ENCODE results near the gene SPATA33.
A peak's percentile ranks its signal among the peaks of the same experiment; 100 is the strongest.
"Not testable (repeated sequence)": the region's sequence is repeated elsewhere in the genome, so short reads cannot be mapped to it uniquely, and the experiment has no call there.

SPATA33 gene

GRCh38 chr16:89642574-89642973, 15.1 kb upstream of the SPATA33 start:
- no peak for DNase-seq
- no peaks in the 10 kb centered on the region for H3K27me3 Mint-ChIP-seq

DNA sequence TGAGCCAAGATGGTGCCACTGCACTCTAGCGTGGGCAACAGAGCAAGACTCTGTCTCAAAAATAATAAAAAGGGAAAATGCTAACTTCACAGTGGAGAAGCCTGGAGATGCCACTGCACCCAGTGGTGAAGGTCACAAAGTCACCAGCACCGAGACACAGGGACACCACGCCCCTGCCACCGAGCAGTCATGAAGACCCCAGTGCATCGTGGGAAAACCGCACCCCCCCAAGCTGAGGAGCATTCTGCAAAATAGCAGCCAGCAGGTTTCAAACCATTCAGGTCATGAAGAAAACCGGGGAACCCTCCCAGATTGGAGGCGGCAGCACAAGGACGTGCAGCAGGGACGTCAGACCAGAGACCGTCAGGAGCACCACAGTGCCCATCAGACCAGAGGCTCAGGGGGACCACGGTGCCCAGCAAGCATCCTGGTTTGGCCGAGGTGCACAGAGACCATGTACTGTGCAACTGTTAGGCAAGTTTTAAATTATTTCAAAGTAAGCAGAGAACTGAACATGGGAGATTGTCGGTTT, 13.8 kb upstream of the SPATA33 start:
- ATAC-seq (no peak), DNase-seq (no peak)
- peaks cover 9% of the 10 kb centered on the region for H3K4me1 Mint-ChIP-seq
- no peaks in the 10 kb centered on the region for H3K9me3 Mint-ChIP-seq
- peaks cover 18% of the 10 kb centered on the region for H3K36me3 Mint-ChIP-seq (ENCODE audit: low read depth)
- no peak overlapping the region for H3K27ac Mint-ChIP-seq
- H3K4me3 Mint-ChIP-seq, result no peak overlapping the region
- H3K27me3 Mint-ChIP-seq, result no peaks in the 10 kb centered on the region

More at GRCh38 chr16:89642574-89642973, 15.1 kb upstream of the SPATA33 start:
- no peaks in the 10 kb centered on the region for H3K9me3 Mint-ChIP-seq
- H3K4me3 Mint-ChIP-seq, result no peak overlapping the region
- no peak for ATAC-seq
- H3K27ac Mint-ChIP-seq, result no peak overlapping the region
- peaks cover 9% of the 10 kb centered on the region for H3K4me1 Mint-ChIP-seq
- peaks cover 13% of the 10 kb centered on the region for H3K36me3 Mint-ChIP-seq (ENCODE audit: low read depth)

DNA sequence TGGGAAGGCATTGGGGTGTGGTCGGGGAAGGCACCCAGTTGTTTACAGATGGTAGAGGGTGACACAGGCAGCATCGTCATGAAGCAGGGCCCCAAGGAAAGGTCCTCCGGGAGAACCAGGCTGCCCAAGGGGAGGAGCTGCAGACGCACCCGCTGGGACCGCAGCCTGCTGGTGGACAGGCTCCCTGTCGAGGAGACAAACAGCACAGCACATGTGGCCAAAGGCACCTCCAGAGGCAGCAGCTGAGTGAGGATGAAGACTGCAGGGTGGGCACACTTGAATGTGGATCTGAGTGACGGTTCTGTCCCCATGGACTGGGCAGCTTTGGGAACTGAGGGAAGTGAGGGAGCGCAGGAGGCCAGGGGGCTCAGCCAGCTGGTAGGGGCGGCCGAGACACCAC, 12.5 kb upstream of the SPATA33 start:
- Mint-ChIP-seq H3K4me3 (no peak overlapping the region), H3K36me3 (ENCODE audit: low read depth) (peaks cover 24% of the 10 kb centered on the region), H3K9me3 (no peaks in the 10 kb centered on the region), H3K27ac (no peak overlapping the region), H3K27me3 (no peaks in the 10 kb centered on the region), H3K4me1 (peaks cover 9% of the 10 kb centered on the region)
- ATAC-seq (no peak), DNase-seq (no peak)

GRCh38 chr16:89646270-89646669, 11.4 kb upstream of the SPATA33 start:
- Mint-ChIP-seq H3K4me3 (no peak overlapping the region), H3K27ac (no peak overlapping the region), H3K27me3 (no peaks in the 10 kb centered on the region), H3K9me3 (no peaks in the 10 kb centered on the region), H3K4me1 (peaks cover 2% of the 10 kb centered on the region), H3K36me3 (ENCODE audit: low read depth) (peaks cover 25% of the 10 kb centered on the region)
- DNase-seq (no peak), ATAC-seq (no peak)

DNA sequence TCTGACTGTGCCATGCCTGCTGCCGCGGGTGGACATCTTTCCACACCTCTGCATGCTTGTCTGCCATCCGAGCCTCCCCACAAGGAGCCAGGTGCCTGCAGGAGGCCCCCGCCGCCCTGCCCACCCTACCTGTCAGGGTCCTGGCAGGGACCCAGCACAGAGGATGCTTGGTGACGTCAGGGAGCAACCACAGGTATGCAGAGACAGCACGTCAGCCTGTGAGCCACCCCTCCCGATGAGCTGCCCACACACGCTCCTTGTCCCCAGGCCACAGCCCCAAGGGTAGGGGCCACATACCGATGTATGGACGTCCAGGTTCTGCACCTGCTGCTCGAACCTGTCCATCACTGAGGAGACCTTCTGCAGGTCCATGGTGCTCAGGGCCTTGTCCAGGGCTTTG, 10.7 kb upstream of the SPATA33 start:
- Mint-ChIP-seq H3K27ac (no peak overlapping the region), H3K4me3 (no peak overlapping the region), H3K9me3 (no peaks in the 10 kb centered on the region), H3K4me1 (no peaks in the 10 kb centered on the region), H3K27me3 (no peaks in the 10 kb centered on the region), H3K36me3 (ENCODE audit: low read depth) (peaks cover 25% of the 10 kb centered on the region)
- ATAC-seq, result no peak
- no peak for DNase-seq

- Mint-ChIP-seq H3K27ac (no peak overlapping the region), H3K4me1 (peaks cover 20% of the 10 kb centered on the region), H3K36me3 (ENCODE audit: low read depth) (peaks cover 16% of the 10 kb centered on the region), H3K9me3 (no peaks in the 10 kb centered on the region), H3K4me3 (no peak overlapping the region), H3K27me3 (no peaks in the 10 kb centered on the region)
- DNase-seq (no peak), ATAC-seq (no peak)
These were observed 6.1 kb upstream of the SPATA33 start for GRCh38 chr16:89651584-89651983.

GRCh38 chr16:89653656-89654295, 3.9 kb upstream of the SPATA33 start:
- ATAC-seq, result no peak
- H3K36me3 Mint-ChIP-seq (ENCODE audit: low read depth), result peaks cover 11% of the 10 kb centered on the region
- H3K27me3 Mint-ChIP-seq, result no peaks in the 10 kb centered on the region
- no peak overlapping the region for H3K27ac Mint-ChIP-seq
- H3K4me3 Mint-ChIP-seq, result no peak overlapping the region
- DNase-seq, result no peak
- H3K9me3 Mint-ChIP-seq, result no peaks in the 10 kb centered on the region
- peaks cover 28% of the 10 kb centered on the region for H3K4me1 Mint-ChIP-seq

GRCh38 chr16:89655062-89655643, 2.5 kb upstream of the SPATA33 start:
- H3K4me3 Mint-ChIP-seq, result peak overlapping the region; percentile 87
- ATAC-seq (no peak), DNase-seq (no peak)
- no peak overlapping the region for H3K27ac Mint-ChIP-seq
- H3K36me3 Mint-ChIP-seq (ENCODE audit: low read depth), result peaks cover 5% of the 10 kb centered on the region
- H3K27me3 Mint-ChIP-seq, result no peaks in the 10 kb centered on the region
- no peaks in the 10 kb centered on the region for H3K9me3 Mint-ChIP-seq
- peaks cover 35% of the 10 kb centered on the region for H3K4me1 Mint-ChIP-seq

GRCh38 chr16:89656435-89657121, 1.1 kb upstream of the SPATA33 start:
- H3K36me3 Mint-ChIP-seq (ENCODE audit: low read depth), result peaks cover 19% of the 10 kb centered on the region
- DNase-seq, result no peak
- peak overlapping the region; percentile 87 for H3K4me3 Mint-ChIP-seq
- peaks cover 35% of the 10 kb centered on the region for H3K4me1 Mint-ChIP-seq
- no peak for ATAC-seq
- no peaks in the 10 kb centered on the region for H3K27me3 Mint-ChIP-seq
- H3K9me3 Mint-ChIP-seq, result no peaks in the 10 kb centered on the region
- peak overlapping the region; percentile 64 for H3K27ac Mint-ChIP-seq

- peaks cover 26% of the 10 kb centered on the region for H3K36me3 Mint-ChIP-seq (ENCODE audit: low read depth)
- peak overlapping the region; percentile 87 for H3K4me3 Mint-ChIP-seq
- ATAC-seq (no peak), DNase-seq (peak; percentile 34)
- peaks cover 35% of the 10 kb centered on the region for H3K4me1 Mint-ChIP-seq
- H3K9me3 Mint-ChIP-seq, result no peaks in the 10 kb centered on the region
- H3K27ac Mint-ChIP-seq, result peak overlapping the region; percentile 79
- H3K27me3 Mint-ChIP-seq, result no peaks in the 10 kb centered on the region
These were observed 714 bp downstream of the SPATA33 start for GRCh38 chr16:89658221-89658879.

GRCh38 chr16:89660146-89660545, 2.5 kb downstream of the SPATA33 start:
- no peaks in the 10 kb centered on the region for H3K9me3 Mint-ChIP-seq
- no peak overlapping the region for H3K4me3 Mint-ChIP-seq
- ATAC-seq, result no peak
- peaks cover 30% of the 10 kb centered on the region for H3K4me1 Mint-ChIP-seq
- no peak overlapping the region for H3K27ac Mint-ChIP-seq
- peaks cover 31% of the 10 kb centered on the region for H3K36me3 Mint-ChIP-seq (ENCODE audit: low read depth)
- DNase-seq, result no peak
- no peaks in the 10 kb centered on the region for H3K27me3 Mint-ChIP-seq

DNA sequence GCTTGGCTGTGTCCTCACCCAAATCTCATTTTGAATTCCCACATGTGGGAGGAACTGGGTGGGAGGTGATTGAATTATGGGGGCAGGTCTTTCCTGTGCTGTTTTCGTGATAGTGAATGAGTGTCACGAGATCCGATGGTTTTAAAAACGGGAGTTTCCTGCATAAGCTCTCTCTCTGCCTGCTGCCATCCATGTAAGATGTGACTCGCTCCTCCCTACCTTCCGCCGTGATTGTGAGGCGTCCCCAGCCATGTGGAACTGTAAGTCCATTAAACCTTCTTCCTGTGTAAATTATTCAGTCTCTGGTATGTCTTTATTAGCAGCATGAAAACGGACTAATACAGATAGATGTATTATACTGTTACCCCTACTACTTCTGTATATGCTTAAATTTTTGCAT, 3.6 kb downstream of the SPATA33 start:
- Mint-ChIP-seq H3K27ac (no peak overlapping the region), H3K27me3 (no peaks in the 10 kb centered on the region), H3K9me3 (no peaks in the 10 kb centered on the region), H3K36me3 (ENCODE audit: low read depth) (peaks cover 31% of the 10 kb centered on the region), H3K4me1 (peaks cover 19% of the 10 kb centered on the region), H3K4me3 (no peak overlapping the region)
- no peak for ATAC-seq
- no peak for DNase-seq

DNA sequence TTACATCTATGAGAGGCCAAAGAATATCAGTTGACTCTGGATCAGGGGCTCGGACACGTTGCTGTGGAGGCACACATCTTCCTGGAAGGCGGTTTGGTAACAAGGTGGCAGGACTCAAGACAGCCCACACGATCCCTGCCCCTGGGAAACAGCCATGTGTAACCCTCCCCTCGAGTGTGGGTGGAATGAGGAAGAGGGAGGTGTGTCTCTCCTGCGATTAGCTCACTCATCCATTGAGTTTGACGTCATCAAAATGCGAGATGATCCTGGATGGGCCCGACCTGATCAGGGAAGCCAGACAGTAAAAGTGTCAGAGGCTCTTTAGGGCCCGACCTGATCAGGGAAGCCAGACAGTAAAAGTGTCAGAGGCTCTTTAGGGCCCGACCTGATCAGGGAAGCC, 6.6 kb downstream of the SPATA33 start:
- H3K9me3 Mint-ChIP-seq, H3K27ac Mint-ChIP-seq, DNase-seq, ATAC-seq, H3K27me3 Mint-ChIP-seq, H3K4me3 Mint-ChIP-seq: not testable (repeated sequence)
- peaks cover 27% of the 10 kb centered on the region for H3K36me3 Mint-ChIP-seq (ENCODE audit: low read depth)
- peaks cover 10% of the 10 kb centered on the region for H3K4me1 Mint-ChIP-seq

DNA sequence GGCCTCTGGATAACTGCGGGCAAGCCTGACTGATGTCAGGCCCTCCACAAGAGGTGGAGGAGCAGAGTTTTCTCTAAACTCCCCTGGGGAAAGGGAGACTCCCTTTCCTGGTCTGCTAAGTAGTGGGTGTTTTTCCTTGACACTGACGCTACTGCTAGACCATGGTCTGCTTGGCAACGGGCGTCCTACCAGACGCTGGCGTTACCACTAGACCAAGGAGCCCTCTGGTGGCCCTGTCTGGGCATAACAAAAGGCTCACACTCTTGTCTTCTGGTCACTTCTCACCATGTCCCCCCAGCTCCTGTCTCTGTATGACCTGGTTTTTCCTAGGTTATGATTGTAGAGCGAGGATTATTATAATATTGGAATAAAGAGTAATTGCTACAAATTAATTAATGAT, 9.4 kb downstream of the SPATA33 start:
- peaks cover 13% of the 10 kb centered on the region for H3K4me1 Mint-ChIP-seq
- not testable (repeated sequence) for H3K4me3 Mint-ChIP-seq; ATAC-seq; H3K36me3 Mint-ChIP-seq (ENCODE audit: low read depth); H3K27ac Mint-ChIP-seq; H3K27me3 Mint-ChIP-seq; H3K9me3 Mint-ChIP-seq; DNase-seq

Measured in activated naive CD8-positive, alpha-beta T cell treated with anti-CD3 and anti-CD28 coated beads, Interleukin-2, amount 50 U/mL, for 24 hours (primary cell).